Mesenchymal stem cell (in vitro differentiated cells and primary cell): ENCODE results near the gene SFXN5.
"Not testable (repeated sequence)": the region's sequence is repeated elsewhere in the genome, so short reads cannot be mapped to it uniquely, and the experiment has no call there.

Experiments
- DNase-seq: peaks from one replicate; pipeline ENCODE4 v3.0.0-alpha.2; 2013
- H2AFZ ChIP-seq: one replicate; pipeline ENCODE4 v1.6.1; 2013; ENCODE audit warnings: low read depth, mild to moderate bottlenecking, control low read depth, inconsistent platforms, low read length, moderate library complexity
- H2AK5ac ChIP-seq: 2 replicates; pipeline ENCODE4 v1.6.1; 2013; ENCODE audit warnings: low read length, moderate library complexity, mild to moderate bottlenecking, inconsistent platforms; ENCODE audit not compliant: severe bottlenecking
- H2BK120ac ChIP-seq: one replicate; pipeline ENCODE4 v1.6.1; 2013; ENCODE audit warnings: low read depth, mild to moderate bottlenecking, inconsistent platforms, low read length, moderate library complexity
- H2BK12ac ChIP-seq, 2 experiments: one replicate each; pipeline ENCODE4 v1.6.1; 2013; ENCODE audit warnings: inconsistent platforms in 2 of 2, low read length in 2 of 2, mild to moderate bottlenecking in 2 of 2, moderate library complexity in 2 of 2, control low read depth in 1 of 2
- H2BK15ac ChIP-seq: one replicate; pipeline ENCODE4 v1.6.1; 2013; ENCODE audit warnings: mild to moderate bottlenecking, low read depth, inconsistent platforms; ENCODE audit not compliant: poor library complexity, severe bottlenecking
- H2BK5ac ChIP-seq: 2 replicates; pipeline ENCODE4 v1.6.1; 2013; ENCODE audit warnings: low read depth, mild to moderate bottlenecking, low read length, control low read depth, inconsistent platforms; ENCODE audit not compliant: poor library complexity, severe bottlenecking
- H3K14ac ChIP-seq, 2 experiments: one replicate each; pipeline ENCODE4 v1.6.1; 2013; ENCODE audit warnings: inconsistent platforms in 2 of 2, low read length in 2 of 2, control low read depth in 1 of 2, mild to moderate bottlenecking in 1 of 2, moderate library complexity in 1 of 2
- H3K18ac ChIP-seq, 2 experiments: one replicate each; pipeline ENCODE4 v1.6.1; 2013; ENCODE audit warnings: inconsistent platforms in 2 of 2, low read length in 2 of 2, control low read depth in 1 of 2, low read depth in 1 of 2, mild to moderate bottlenecking in 1 of 2
- H3K23ac ChIP-seq, 2 experiments: one replicate each; pipeline ENCODE4 v1.6.1; 2013; ENCODE audit warnings: inconsistent platforms in 2 of 2, low read length in 2 of 2, mild to moderate bottlenecking in 2 of 2, moderate library complexity in 2 of 2, control low read depth in 1 of 2
- H3K27ac ChIP-seq: 2 replicates; pipeline ENCODE4 v1.5.1; 2013; ENCODE audit warnings: mild to moderate bottlenecking, moderate library complexity, low read length, control low read depth, inconsistent platforms; ENCODE audit not compliant: poor library complexity, severe bottlenecking
- H3K27me3 ChIP-seq, 2 experiments: 2 replicates each; pipeline versions ENCODE4 v1.6.1 to v1.7.0; 2013; ENCODE audit warnings: low read length in 2 of 2, mild to moderate bottlenecking in 2 of 2, moderate library complexity in 2 of 2, control low read depth in 1 of 2, inconsistent platforms in 1 of 2; ENCODE audit not compliant: control insufficient read depth in 1 of 2, insufficient read depth in 1 of 2
- H3K36me3 ChIP-seq, 2 experiments: 2 replicates each; pipeline versions ENCODE4 v1.6.1 to v1.7.0; 2013; ENCODE audit warnings: low read length in 2 of 2, control low read depth in 1 of 2, inconsistent platforms in 1 of 2, low read depth in 1 of 2, mild to moderate bottlenecking in 1 of 2; ENCODE audit not compliant: insufficient read depth in 2 of 2, control insufficient read depth in 1 of 2
- H3K4ac ChIP-seq, 2 experiments: one replicate each; pipeline ENCODE4 v1.6.1; 2013; ENCODE audit warnings: inconsistent platforms in 2 of 2, low read length in 2 of 2, mild to moderate bottlenecking in 2 of 2, moderate library complexity in 2 of 2, control low read depth in 1 of 2, low read depth in 1 of 2
- H3K4me1 ChIP-seq: 2 replicates; pipeline ENCODE4 v1.6.1; 2013; ENCODE audit warnings: low read depth, low read length, control low read depth; ENCODE audit not compliant: control insufficient read depth, insufficient read depth
- H3K4me2 ChIP-seq: 2 replicates; pipeline ENCODE4 v1.6.1; 2013; ENCODE audit warnings: low read length, mild to moderate bottlenecking, inconsistent platforms; ENCODE audit not compliant: poor library complexity, severe bottlenecking
- H3K4me3 ChIP-seq, 2 experiments: 2 replicates each; pipeline versions ENCODE4 v1.5.1 to v1.7.0; 2013; ENCODE audit warnings: low read length in 2 of 2, mild to moderate bottlenecking in 2 of 2, control low read depth in 1 of 2, low read depth in 1 of 2; ENCODE audit not compliant: insufficient read depth in 1 of 2
- H3K79me1 ChIP-seq: replicated peaks from 2 replicates; pipeline ENCODE4 v1.6.1; 2013; ENCODE audit warnings: mild to moderate bottlenecking, control low read depth, low read length, inconsistent platforms; ENCODE audit not compliant: poor library complexity, severe bottlenecking
- H3K9ac ChIP-seq: 2 replicates; pipeline ENCODE4 v1.7.0; 2013; ENCODE audit warnings: mild to moderate bottlenecking, low read length, moderate library complexity
- H3K9me3 ChIP-seq: 2 replicates; pipeline ENCODE4 v1.7.0; 2013; ENCODE audit warnings: mild to moderate bottlenecking, low read length; ENCODE audit not compliant: control insufficient read depth
- H4K8ac ChIP-seq: one replicate; pipeline ENCODE4 v1.6.1; 2013; ENCODE audit warnings: inconsistent platforms, mild to moderate bottlenecking, low read length, moderate library complexity
- H4K91ac ChIP-seq: one replicate; pipeline ENCODE4 v1.6.1; 2013; ENCODE audit warnings: mild to moderate bottlenecking, low read length, inconsistent platforms
- WGBS: methylation state at CpG from one replicate; pipeline ENCODE4 v1.1.7; 2013; ENCODE audit warnings: mixed read lengths; 5-methylcytosine and 5-hydroxymethylcytosine counted together

The SFXN5 gene

DNA sequence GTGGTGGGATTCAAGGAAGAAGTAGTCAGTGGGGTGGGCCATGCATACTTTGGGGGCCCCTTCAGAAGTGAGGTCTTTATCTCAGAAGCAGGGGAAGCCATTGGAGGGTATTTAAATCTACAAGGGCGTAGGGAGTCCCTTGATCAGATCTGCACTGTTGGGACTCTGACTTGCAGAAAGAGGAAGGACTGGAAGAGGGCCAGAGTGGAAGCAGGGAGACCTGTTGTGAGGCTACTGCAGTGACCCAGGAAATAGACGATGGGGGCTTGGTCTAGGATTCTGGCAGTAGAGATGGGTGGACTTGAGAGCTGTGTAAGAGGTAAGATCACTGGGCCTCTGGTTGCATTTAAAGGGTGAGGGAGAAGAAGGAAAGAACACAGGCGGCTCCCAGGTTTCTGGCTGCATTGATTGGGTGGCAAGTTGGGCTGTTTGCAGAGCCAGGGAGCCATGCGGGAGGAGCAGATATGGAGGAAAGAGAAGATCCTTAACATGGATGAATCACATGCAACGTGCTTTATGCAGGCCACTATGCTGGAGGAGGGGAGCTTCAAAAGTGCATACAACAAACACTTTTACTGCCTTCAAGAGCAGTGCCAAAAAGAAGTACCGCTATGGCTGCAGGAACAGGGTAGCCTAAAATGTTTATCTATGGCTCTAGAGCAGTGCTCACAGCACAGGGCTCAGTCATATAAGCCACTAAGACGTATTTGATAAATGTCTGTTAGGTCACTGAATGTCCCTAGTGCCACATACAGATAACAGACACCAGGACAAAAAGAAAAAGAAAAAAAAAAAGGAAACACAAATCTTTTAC lies 2.3 kb downstream of the SFXN5 start:
- Histone ChIP-seq H3K4me3 (peak overlapping the region in 1 of 2 experiments; percentile 87), H3K27ac (no peak overlapping the region), H3K4ac (peak overlapping the region in 1 of 2 experiments; percentile 32), H3K9me3 (no peaks in the 10 kb centered on the region), H2BK5ac (no peak overlapping the region), H4K8ac (peak overlapping the region; percentile 35), H3K9ac (peak overlapping the region; percentile 92), H3K4me1 (peaks cover 26% of the 10 kb centered on the region), H3K18ac (peak overlapping the region in 1 of 2 experiments; percentile 29), H2BK12ac (no peak overlapping the region), H3K14ac (peak overlapping the region in 1 of 2 experiments; percentile 62), H3K36me3 (peaks cover 10 to 17% of the 10 kb centered on the region in 2 experiments), H3K23ac (peak overlapping the region in 1 of 2 experiments; percentile 92), H3K79me1 (peaks cover 21% of the 10 kb centered on the region), H2BK15ac (no peak overlapping the region), H3K27me3 (no peaks in the 10 kb centered on the region), H2BK120ac (no peak overlapping the region), H2AK5ac (peak overlapping the region; percentile 58), H2AFZ (no peak overlapping the region), H3K4me2 (peak overlapping the region; percentile 92), H4K91ac (no peak overlapping the region)
- peak; percentile 46 for DNase-seq
- 67% methylated on average over 7 of the region's 7 CpGs for WGBS

DNA sequence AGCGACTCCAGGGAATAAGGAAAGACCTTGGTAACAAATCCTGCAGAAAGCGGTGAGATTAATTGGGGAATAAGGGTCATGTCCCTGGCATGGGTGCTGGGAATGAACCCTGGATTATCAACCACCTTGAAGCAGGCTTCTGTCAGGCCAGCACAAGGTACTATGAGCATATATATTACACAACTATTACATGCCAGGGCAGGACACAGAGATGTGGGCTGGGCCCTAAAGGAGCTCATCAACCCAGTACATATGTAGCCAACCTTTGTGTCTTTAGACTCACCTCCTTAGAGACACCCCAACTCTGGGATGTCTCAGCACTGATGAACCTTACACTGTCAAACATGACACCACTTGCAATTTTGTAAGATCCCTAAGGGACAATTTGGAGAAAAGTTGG lies 3.4 kb downstream of the SFXN5 start:
- no peak overlapping the region for H2BK5ac ChIP-seq
- no peak overlapping the region for H4K8ac ChIP-seq

DNA sequence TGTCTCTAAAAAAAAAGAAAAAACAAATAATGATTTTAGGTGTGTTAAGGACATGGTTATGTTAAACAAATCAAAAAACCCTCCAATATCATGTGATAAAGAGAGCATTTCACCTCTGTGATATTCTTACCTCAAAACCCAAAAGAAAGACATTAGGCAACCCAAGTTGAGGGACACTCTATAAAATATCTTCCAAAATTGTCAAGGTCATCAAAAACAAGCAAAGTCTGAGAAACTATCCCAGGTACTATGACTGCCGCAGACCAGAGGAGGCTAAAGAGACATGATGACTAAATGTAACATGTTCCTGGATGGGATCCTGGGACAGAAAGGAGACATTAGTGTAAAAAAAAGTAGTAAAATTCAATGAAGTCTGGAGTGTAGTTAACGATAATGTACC lies 4.5 kb downstream of the SFXN5 start:
- Histone ChIP-seq H4K91ac (no peak overlapping the region), H3K9ac (no peak overlapping the region), H4K8ac (no peak overlapping the region), H3K79me1 (peaks cover 27% of the 10 kb centered on the region), H3K36me3 (peaks cover 0 to 3% of the 10 kb centered on the region in 2 experiments), H3K27ac (no peak overlapping the region), H2BK120ac (no peak overlapping the region), H3K4me3 (no peak overlapping the region), H2AFZ (no peak overlapping the region), H3K4ac (no peak overlapping the region), H2AK5ac (no peak overlapping the region), H3K27me3 (no peaks in the 10 kb centered on the region), H2BK15ac (no peak overlapping the region), H2BK5ac (no peak overlapping the region), H3K4me1 (peaks cover 33% of the 10 kb centered on the region), H3K9me3 (no peaks in the 10 kb centered on the region), H3K14ac (no peak overlapping the region), H3K18ac (no peak overlapping the region), H2BK12ac (no peak overlapping the region), H3K23ac (no peak overlapping the region), H3K4me2 (no peak overlapping the region)
- DNase-seq = no peak
- 98% methylated on average over 2 of the region's 2 CpGs for WGBS

More for the DNA sequence above, 3.4 kb downstream of the SFXN5 start:
- no peak overlapping the region for H3K9ac ChIP-seq
- no peak overlapping the region for H2AFZ ChIP-seq
- WGBS = 94% methylated on average over 2 of the region's 2 CpGs
- H3K79me1 ChIP-seq = peaks cover 21% of the 10 kb centered on the region
- H3K4me2 ChIP-seq = no peak overlapping the region
- H3K14ac ChIP-seq = no peak overlapping the region
- H3K4ac ChIP-seq = no peak overlapping the region
- H3K4me1 ChIP-seq = peaks cover 29% of the 10 kb centered on the region
- H3K27me3 ChIP-seq = no peaks in the 10 kb centered on the region
- H2BK15ac ChIP-seq = no peak overlapping the region
- H3K18ac ChIP-seq = no peak overlapping the region
- H2BK12ac ChIP-seq = no peak overlapping the region
- H3K36me3 ChIP-seq = peaks cover 0 to 6% of the 10 kb centered on the region in 2 experiments
- no peak overlapping the region for H2BK120ac ChIP-seq
- no peak overlapping the region for H2AK5ac ChIP-seq
- no peak overlapping the region for H4K91ac ChIP-seq
- no peak overlapping the region for H3K27ac ChIP-seq
- no peak for DNase-seq
- no peak overlapping the region for H3K23ac ChIP-seq
- H3K9me3 ChIP-seq = no peaks in the 10 kb centered on the region
- H3K4me3 ChIP-seq = no peak overlapping the region

DNA sequence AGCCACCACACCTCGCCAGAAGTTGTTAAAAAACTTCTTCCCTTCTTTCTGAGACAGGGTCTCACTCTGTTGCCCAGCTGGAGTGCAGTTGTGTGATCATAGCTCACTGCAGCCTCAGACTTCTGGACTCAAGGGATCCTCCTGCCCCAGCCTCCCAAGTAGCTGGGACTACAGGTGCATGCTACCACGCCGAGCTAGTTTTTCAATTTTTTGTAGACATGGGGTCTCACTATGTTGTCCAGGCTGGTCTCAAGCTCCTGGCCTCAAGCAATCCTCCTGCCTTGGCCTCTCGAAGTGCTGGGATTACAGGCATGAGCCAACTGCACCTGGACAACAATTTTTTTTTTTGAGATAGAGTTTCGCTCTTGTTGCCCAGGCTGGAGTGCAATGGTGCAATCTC lies 6.4 kb downstream of the SFXN5 start:
- not testable (repeated sequence) for H2BK120ac ChIP-seq, H4K8ac ChIP-seq, H3K36me3 ChIP-seq, H2BK15ac ChIP-seq, H3K18ac ChIP-seq, H3K4ac ChIP-seq, H2AFZ ChIP-seq, H2BK12ac ChIP-seq, H3K4me3 ChIP-seq, H3K9me3 ChIP-seq, H3K23ac ChIP-seq, DNase-seq, H3K14ac ChIP-seq, H3K4me2 ChIP-seq, H3K27me3 ChIP-seq, H4K91ac ChIP-seq
- WGBS = over 99% methylated on average over 5 of the region's 5 CpGs
- Histone ChIP-seq H2AK5ac (peak overlapping the region; percentile 97), H3K9ac (peak overlapping the region; percentile 81), H3K4me1 (peaks cover 30% of the 10 kb centered on the region), H2BK5ac (peak overlapping the region; percentile 68), H3K79me1 (peaks cover 26% of the 10 kb centered on the region), H3K27ac (peak overlapping the region; percentile 98)
